SU-DHL-6 (cell line): Measurements from ENCODE around the gene CEBPZOS.

Experiments used
- CTCF ChIP-seq: fragments of 200-600 bp; sonication (generic); IDR thresholded peaks from one replicate; pipeline ENCODE4 v1.5.1; 2017; ENCODE audit warnings: antibody characterized with exemption, mild to moderate bottlenecking, low read length, moderate library complexity; ENCODE audit not compliant: insufficient read depth, poor library complexity, severe bottlenecking
- EZH2phosphoT487 ChIP-seq: fragments of 200-600 bp; sonication (generic), shearing (Covaris generic); conservative IDR thresholded peaks from 2 replicates; pipeline ENCODE4 v1.6.1; 2018; ENCODE audit warnings: mild to moderate bottlenecking, antibody characterized with exemption, low read length, moderate library complexity, mixed read lengths

GRCh38 chr2:37171624-37171950, 24.7 kb upstream of the CEBPZOS start:
- TF ChIP-seq CTCF = no peak
- no peak for TF ChIP-seq EZH2phosphoT487
